GM06990 (cell line): ENCODE results near the gene NHS.

ENCODE experiments used
- DNase-seq: peaks from one replicate; pipeline ENCODE4 v3.0.0-alpha.2; 2011; ENCODE audit not compliant: insufficient read length; ENCODE audit errors: extremely low read depth
- H3K27me3 ChIP-seq: replicated peaks from 2 replicates; pipeline ENCODE4 v1.6.0; 2011; ENCODE audit warnings: low read length; ENCODE audit not compliant: control insufficient read depth, insufficient read depth
- H3K36me3 ChIP-seq: 2 replicates; pipeline ENCODE4 v1.5.1; 2011; ENCODE audit warnings: low read length; ENCODE audit not compliant: control insufficient read depth, insufficient read depth
- H3K4me3 ChIP-seq: replicated peaks from 2 replicates; pipeline ENCODE4 v1.5.1; 2011; ENCODE audit warnings: low read depth, mild to moderate bottlenecking, control low read depth, low read length
- CTCF ChIP-seq: IDR thresholded peaks from 2 replicates; pipeline ENCODE4 v1.5.1; 2011; ENCODE audit warnings: low read length, control low read depth, mild to moderate bottlenecking, inconsistent platforms; ENCODE audit not compliant: insufficient read depth, poor library complexity, severe bottlenecking

NHS gene

GRCh38 chrX:17601441-17602200 is 226.6 kb downstream of the NHS start:
- TF ChIP-seq CTCF = no peak
- DNase-seq = no peak

DNA sequence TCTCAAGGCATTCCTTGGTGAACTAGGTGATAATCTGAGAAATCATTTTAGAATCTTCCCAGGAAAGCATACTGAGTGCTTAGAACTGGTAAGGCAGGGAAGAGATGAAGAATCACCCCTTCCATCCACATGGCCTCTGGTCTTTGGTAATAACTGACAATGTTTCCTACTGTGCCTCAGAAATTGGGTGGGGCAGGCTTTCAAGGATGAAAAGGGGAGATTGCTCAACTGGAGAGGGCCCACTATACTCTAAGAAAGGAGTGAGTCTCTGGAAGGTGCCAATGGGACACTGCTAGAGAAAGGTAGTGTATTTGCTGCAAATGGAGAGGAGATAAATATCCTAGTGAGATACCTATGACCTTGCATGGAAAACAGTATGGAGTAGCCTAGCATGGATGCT is 227.2 kb downstream of the NHS start:
- H3K4me3 ChIP-seq = no peak overlapping the region
- TF ChIP-seq CTCF = no peak
- H3K27me3 ChIP-seq = no peaks in the 10 kb centered on the region
- DNase-seq = no peak
- H3K36me3 ChIP-seq = no peaks in the 10 kb centered on the region

More at GRCh38 chrX:17601441-17602200, 226.6 kb downstream of the NHS start:
- Histone ChIP-seq H3K27me3 (no peaks in the 10 kb centered on the region), H3K4me3 (no peak overlapping the region), H3K36me3 (no peaks in the 10 kb centered on the region)

DNA sequence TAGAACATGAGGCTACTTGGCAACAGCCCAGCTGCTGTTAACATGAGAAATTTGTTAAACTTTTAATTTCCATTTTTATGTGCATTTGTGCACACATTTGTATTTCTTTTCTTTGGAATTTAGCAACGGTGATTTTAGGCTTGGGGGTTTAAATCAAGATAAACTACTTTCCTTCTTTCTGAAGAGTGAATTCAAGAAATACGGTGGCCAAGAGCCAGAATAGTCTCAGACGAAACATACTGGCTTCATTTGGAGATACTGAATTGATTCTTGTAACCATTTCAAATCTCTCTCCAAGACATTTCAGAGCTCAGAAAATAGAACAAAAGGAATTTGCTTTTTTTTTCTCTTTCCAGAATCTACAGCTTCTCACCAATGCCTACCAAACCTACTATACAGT is 228.2 kb downstream of the NHS start:
- H3K27me3 ChIP-seq = no peaks in the 10 kb centered on the region
- no peak overlapping the region for H3K4me3 ChIP-seq
- no peaks in the 10 kb centered on the region for H3K36me3 ChIP-seq
- no peak for DNase-seq
- TF ChIP-seq CTCF = no peak

DNA sequence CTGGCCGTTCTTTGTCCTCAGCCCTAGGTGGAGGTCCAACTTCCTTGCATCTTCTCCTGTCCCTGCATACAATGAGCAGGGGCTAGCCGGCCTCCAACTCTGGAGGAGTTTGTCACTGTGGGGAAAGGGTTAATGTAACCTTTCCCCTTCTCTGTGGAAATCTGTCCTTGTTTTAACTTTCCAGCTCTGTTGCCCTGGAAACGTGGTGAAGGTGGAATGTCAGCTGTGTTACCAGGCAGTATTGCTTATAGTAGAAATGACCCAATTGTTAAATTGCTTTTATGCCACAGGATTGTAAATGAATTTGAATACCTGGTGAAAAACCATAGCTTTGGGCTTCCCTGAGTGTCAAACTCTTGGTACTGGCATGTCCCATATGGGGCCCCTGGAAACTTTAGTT is 230.7 kb downstream of the NHS start:
- H3K27me3 ChIP-seq = no peaks in the 10 kb centered on the region
- H3K4me3 ChIP-seq = no peak overlapping the region
- TF ChIP-seq CTCF = no peak
- no peaks in the 10 kb centered on the region for H3K36me3 ChIP-seq
- no peak for DNase-seq

DNA sequence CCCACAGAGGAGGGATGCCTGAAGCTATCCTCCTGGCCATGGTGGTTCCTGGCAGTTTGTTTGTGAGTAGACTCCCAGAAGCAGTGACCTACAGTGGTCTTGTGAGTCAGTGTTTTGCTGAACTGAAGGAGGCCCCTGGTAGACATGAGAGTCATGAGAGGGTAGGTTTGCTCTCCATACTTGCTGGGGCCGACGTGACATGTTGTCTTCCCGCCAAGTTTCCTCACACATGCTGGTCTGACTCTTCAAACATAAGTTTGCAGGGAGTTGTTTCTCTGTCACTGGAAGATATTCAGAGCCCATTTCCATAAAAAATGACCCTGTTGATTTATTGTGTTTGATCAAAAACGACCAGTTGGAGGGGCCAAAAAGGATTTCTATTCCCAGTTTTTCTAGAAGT is 231.2 kb downstream of the NHS start:
- Histone ChIP-seq H3K4me3 (no peak overlapping the region), H3K27me3 (no peaks in the 10 kb centered on the region), H3K36me3 (no peaks in the 10 kb centered on the region)
- DNase-seq = no peak
- no peak for TF ChIP-seq CTCF

- Histone ChIP-seq H3K4me3 (no peak overlapping the region), H3K36me3 (no peaks in the 10 kb centered on the region), H3K27me3 (no peaks in the 10 kb centered on the region)
- no peak for DNase-seq
- no peak for TF ChIP-seq CTCF
Measured at GRCh38 chrX:17608888-17609287, 233.9 kb downstream of the NHS start.
